ENCODE measurements around the gene KRT10. TPM values are rescaled to one million over a fixed set of nuclear protein-coding genes. Genes with fewer than 3 reads are reported as not detected.
A peak's percentile ranks its signal among the peaks of the same experiment; 100 is the strongest.

Gene KRT10
- total RNA-seq, 1 donor from 2014 or later = 51.3 TPM

DNA sequence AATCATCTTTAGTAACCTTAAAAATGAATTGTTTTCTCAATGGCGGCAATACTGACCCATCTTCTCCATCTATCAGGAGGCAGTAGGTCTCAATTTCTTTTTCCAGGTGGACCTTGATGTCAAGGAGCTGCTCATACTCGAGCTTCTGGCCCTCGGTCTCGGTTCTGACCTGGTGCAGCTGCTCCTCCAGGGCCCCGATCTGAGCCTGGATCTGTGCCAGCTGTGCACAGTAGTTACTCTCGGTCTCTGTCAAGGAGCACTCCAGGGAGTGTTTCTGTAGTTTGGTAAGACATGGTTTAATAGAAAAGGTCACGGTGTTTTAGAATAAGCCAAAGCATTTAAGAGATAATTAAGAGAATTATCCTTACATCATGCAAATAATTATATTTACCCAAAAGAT is 45.0 kb downstream of the KRT10 start:
- DNase-seq = no peak
- intact Hi-C loops (cut with micrococcal nuclease) = no loop called here
- ATAC-seq = no peak

GRCh38 chr17:40775945-40776344 is 46.5 kb downstream of the KRT10 start:
- peak; percentile 70 for ATAC-seq
- intact Hi-C loops (cut with micrococcal nuclease) = no loop called here
- DNase-seq = no peak

DNA sequence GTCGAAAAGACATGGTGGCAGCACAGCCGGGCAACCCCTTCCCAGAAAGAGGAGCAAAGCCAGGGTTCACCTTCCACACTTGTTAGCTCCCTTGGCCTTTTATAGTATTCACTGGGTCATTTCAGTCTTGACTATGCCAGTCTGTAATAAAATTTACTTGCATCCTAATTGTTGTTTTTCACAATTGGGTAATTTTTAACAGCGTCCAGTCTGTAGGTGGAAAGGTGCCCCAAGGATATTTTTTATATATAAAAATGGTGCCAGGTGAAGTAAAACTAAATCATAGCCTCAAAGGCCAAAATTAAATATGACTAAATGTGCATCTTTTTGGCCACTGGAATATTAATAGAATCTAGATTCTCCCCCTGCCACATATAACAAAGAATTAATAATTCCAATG is 50.3 kb downstream of the KRT10 start, which contains the start of gene KRT26:
TSS of gene KRT26 (minus strand) at position 101 of the 400 bp plus-strand sequence. CDS start at position 13, 88 bp downstream.
- ATAC-seq (no peak), DNase-seq (no peak)
- intact Hi-C loops (cut with micrococcal nuclease) = no loop called here

Other genes with a start within 250 kb of the KRT10 start
- gene SMARCE1, start 174.8 kb downstream of the KRT10 start, total RNA-seq = 59.8 TPM
- not detected for gene KRT222, start 157.4 kb downstream of the KRT10 start, total RNA-seq
- not detected for gene KRT24, start 118.9 kb downstream of the KRT10 start, total RNA-seq
- not detected for gene KRT25, start 67.3 kb downstream of the KRT10 start, total RNA-seq
- gene KRT26, start 50.4 kb downstream of the KRT10 start, total RNA-seq = not detected
- not detected for gene KRT27, start 40.1 kb downstream of the KRT10 start, total RNA-seq
- gene KRT28, start 22.7 kb downstream of the KRT10 start, total RNA-seq = not detected
- not detected for gene KRT12, start 44.6 kb upstream of the KRT10 start, total RNA-seq
- gene KRT20, start 62.6 kb upstream of the KRT10 start, total RNA-seq = not detected
- gene KRT23, start 115.0 kb upstream of the KRT10 start, total RNA-seq = not detected
- not detected for gene KRT39, start 144.3 kb upstream of the KRT10 start, total RNA-seq
- gene KRT40, start 161.7 kb upstream of the KRT10 start, total RNA-seq = not detected
- not detected for gene KRTAP3-3, start 171.6 kb upstream of the KRT10 start, total RNA-seq
- not detected for gene KRTAP3-2, start 177.3 kb upstream of the KRT10 start, total RNA-seq
- gene KRTAP3-1, start 186.5 kb upstream of the KRT10 start, total RNA-seq = not detected
- gene KRTAP1-5, start 204.6 kb upstream of the KRT10 start, total RNA-seq = not detected
- not detected for gene KRTAP1-4, start 207.6 kb upstream of the KRT10 start, total RNA-seq
- gene KRTAP1-3, start 212.3 kb upstream of the KRT10 start, total RNA-seq = not detected
- not detected for gene KRTAP1-1, start 218.8 kb upstream of the KRT10 start, total RNA-seq
- not detected for gene KRTAP2-1, start 224.7 kb upstream of the KRT10 start, total RNA-seq
- not detected for gene KRTAP2-2, start 232.6 kb upstream of the KRT10 start, total RNA-seq
- not detected for gene KRTAP2-3, start 237.5 kb upstream of the KRT10 start, total RNA-seq
- gene KRTAP2-4, start 243.3 kb upstream of the KRT10 start, total RNA-seq = not detected

Measured in left ventricle myocardium superior (tissue), 1 donor.